GM12891 (cell line): ENCODE measurements around the gene MS4A4E.

Experiments
- PAX5 ChIP-seq: IDR thresholded peaks from 2 replicates; pipeline ENCODE4 v1.6.1; 2011; ENCODE audit warnings: low read length, moderate library complexity, mild to moderate bottlenecking; ENCODE audit not compliant: insufficient read depth, severe bottlenecking
- POLR2A ChIP-seq: IDR thresholded peaks from 2 replicates; pipeline ENCODE4 v1.6.1; 2011; ENCODE audit warnings: low read depth, low read length, control low read depth
- POLR2AphosphoS5 ChIP-seq: IDR thresholded peaks from 2 replicates; pipeline ENCODE4 v1.6.1; 2011; ENCODE audit warnings: low read depth, low read length, control low read depth
- POU2F2 ChIP-seq: IDR thresholded peaks from 2 replicates; pipeline ENCODE4 v1.6.1; 2011; ENCODE audit warnings: low read depth, mild to moderate bottlenecking, control low read depth, low read length, moderate library complexity
- SPI1 ChIP-seq: IDR thresholded peaks from 2 replicates; pipeline ENCODE4 v1.6.1; 2011; ENCODE audit warnings: low read depth, low read length, control low read depth
- TAF1 ChIP-seq: IDR thresholded peaks from 2 replicates; pipeline ENCODE4 v1.6.1; 2011; ENCODE audit warnings: low read depth, low read length, control low read depth

GRCh38 chr11:60274416-60274815, 31.5 kb upstream of the MS4A4E start:
- TF ChIP-seq TAF1 (no peak), POLR2A (no peak), POLR2AphosphoS5 (no peak), PAX5 (no peak), POU2F2 (no peak), SPI1 (0 out of 2 replicates have a peak, but pooled peaks have one; percentile 20)
